Measurements from ENCODE around the gene SLC25A39.
"Not testable (repeated sequence)": the region's sequence is repeated elsewhere in the genome, so short reads cannot be mapped to it uniquely, and the experiment has no call there.

SLC25A39 gene

GRCh38 chr17:44353672-44354331 lies 29.2 kb upstream of the SLC25A39 start:
- DNase-seq = peak; percentile 23 to 26

- no peak for DNase-seq
Measured at GRCh38 chr17:44352828-44353671, 28.4 kb upstream of the SLC25A39 start.

GRCh38 chr17:44351961-44352827 lies 27.6 kb upstream of the SLC25A39 start:
- DNase-seq = no peak

GRCh38 chr17:44351464-44351863 lies 26.8 kb upstream of the SLC25A39 start:
- no peak for DNase-seq

- peak; percentile 74 to 80 for DNase-seq
Measured at GRCh38 chr17:44350733-44351226, 26.2 kb upstream of the SLC25A39 start.

- no peak for DNase-seq
Measured at GRCh38 chr17:44349553-44350070, 25.0 kb upstream of the SLC25A39 start.

- DNase-seq = no peak
Measured at GRCh38 chr17:44348988-44349364, 24.4 kb upstream of the SLC25A39 start.

- no peak for DNase-seq
Measured at GRCh38 chr17:44348234-44348987, 23.8 kb upstream of the SLC25A39 start.

- DNase-seq = not testable (repeated sequence)
Measured at GRCh38 chr17:44347206-44348055, 22.8 kb upstream of the SLC25A39 start.

- DNase-seq = no peak
Measured at GRCh38 chr17:44346064-44346844, 21.6 kb upstream of the SLC25A39 start.

GRCh38 chr17:44345454-44346026 lies 20.9 kb upstream of the SLC25A39 start:
- DNase-seq = peak; percentile 39 to 53

- DNase-seq = peak; percentile 85 to 91
Measured at GRCh38 chr17:44344939-44345453, 20.4 kb upstream of the SLC25A39 start, which contains the start of gene GRN. GRN (plus strand) TSS chr17:44345302; CDS start chr17:44349165, 3,863 bp downstream.

- DNase-seq = no peak
Measured at GRCh38 chr17:44343510-44344209, 19.0 kb upstream of the SLC25A39 start.

- DNase-seq = not testable (repeated sequence)
Measured at GRCh38 chr17:44340553-44340952, 15.9 kb upstream of the SLC25A39 start.

- no peak for DNase-seq
Measured at GRCh38 chr17:44338702-44339101, 14.1 kb upstream of the SLC25A39 start.

- no peak for DNase-seq
Measured at GRCh38 chr17:44335968-44336367, 11.3 kb upstream of the SLC25A39 start.

GRCh38 chr17:44335564-44335963 lies 10.9 kb upstream of the SLC25A39 start:
- no peak for DNase-seq

GRCh38 chr17:44334727-44335126 lies 10.1 kb upstream of the SLC25A39 start:
- no peak for DNase-seq

GRCh38 chr17:44334315-44334714 lies 9.7 kb upstream of the SLC25A39 start:
- no peak for DNase-seq
